GM06990 (cell line): ENCODE measurements around the gene COL5A2.

Source experiments
- DNase-seq: peaks from one replicate; pipeline ENCODE4 v3.0.0-alpha.2; 2011; ENCODE audit not compliant: insufficient read length; ENCODE audit errors: extremely low read depth
- H3K27me3 ChIP-seq: replicated peaks from 2 replicates; pipeline ENCODE4 v1.6.0; 2011; ENCODE audit warnings: low read length; ENCODE audit not compliant: control insufficient read depth, insufficient read depth
- H3K36me3 ChIP-seq: 2 replicates; pipeline ENCODE4 v1.5.1; 2011; ENCODE audit warnings: low read length; ENCODE audit not compliant: control insufficient read depth, insufficient read depth
- H3K4me3 ChIP-seq: replicated peaks from 2 replicates; pipeline ENCODE4 v1.5.1; 2011; ENCODE audit warnings: low read depth, mild to moderate bottlenecking, control low read depth, low read length
- TF ChIP-seq, protein P1 (sequence below): IDR thresholded peaks from 2 replicates; pipeline ENCODE4 v1.5.1; 2011; ENCODE audit warnings: low read length, control low read depth, mild to moderate bottlenecking, inconsistent platforms; ENCODE audit not compliant: insufficient read depth, poor library complexity, severe bottlenecking

COL5A2 gene

GRCh38 chr2:189147361-189147760 is 32.2 kb downstream of the COL5A2 start:
- TF ChIP-seq, protein P1, sequence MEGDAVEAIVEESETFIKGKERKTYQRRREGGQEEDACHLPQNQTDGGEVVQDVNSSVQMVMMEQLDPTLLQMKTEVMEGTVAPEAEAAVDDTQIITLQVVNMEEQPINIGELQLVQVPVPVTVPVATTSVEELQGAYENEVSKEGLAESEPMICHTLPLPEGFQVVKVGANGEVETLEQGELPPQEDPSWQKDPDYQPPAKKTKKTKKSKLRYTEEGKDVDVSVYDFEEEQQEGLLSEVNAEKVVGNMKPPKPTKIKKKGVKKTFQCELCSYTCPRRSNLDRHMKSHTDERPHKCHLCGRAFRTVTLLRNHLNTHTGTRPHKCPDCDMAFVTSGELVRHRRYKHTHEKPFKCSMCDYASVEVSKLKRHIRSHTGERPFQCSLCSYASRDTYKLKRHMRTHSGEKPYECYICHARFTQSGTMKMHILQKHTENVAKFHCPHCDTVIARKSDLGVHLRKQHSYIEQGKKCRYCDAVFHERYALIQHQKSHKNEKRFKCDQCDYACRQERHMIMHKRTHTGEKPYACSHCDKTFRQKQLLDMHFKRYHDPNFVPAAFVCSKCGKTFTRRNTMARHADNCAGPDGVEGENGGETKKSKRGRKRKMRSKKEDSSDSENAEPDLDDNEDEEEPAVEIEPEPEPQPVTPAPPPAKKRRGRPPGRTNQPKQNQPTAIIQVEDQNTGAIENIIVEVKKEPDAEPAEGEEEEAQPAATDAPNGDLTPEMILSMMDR = no peak
- no peak for DNase-seq
- Histone ChIP-seq H3K36me3 (no peaks in the 10 kb centered on the region), H3K4me3 (no peak overlapping the region), H3K27me3 (no peaks in the 10 kb centered on the region)

DNA sequence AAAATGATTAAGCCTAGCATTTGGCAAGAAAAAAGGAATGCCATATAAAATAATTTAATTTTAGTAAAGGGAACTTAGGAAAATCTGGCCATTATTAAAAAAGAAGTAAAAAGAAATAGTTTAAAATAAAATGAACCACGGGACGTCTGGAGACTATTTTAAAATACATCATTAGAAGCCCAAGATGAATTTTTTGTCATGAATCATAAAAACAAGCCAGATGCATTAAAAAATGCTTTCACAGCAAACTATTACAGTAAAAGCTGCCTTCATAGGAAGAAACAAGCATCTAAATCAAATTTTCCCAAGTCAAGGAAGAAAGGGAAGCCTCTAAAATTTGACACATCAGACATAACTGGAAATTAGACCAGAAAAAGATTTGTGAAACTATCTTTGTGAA is 33.0 kb downstream of the COL5A2 start:
- Histone ChIP-seq H3K27me3 (no peaks in the 10 kb centered on the region), H3K4me3 (no peak overlapping the region), H3K36me3 (no peaks in the 10 kb centered on the region)
- TF ChIP-seq, protein P1 = no peak
- no peak for DNase-seq

- H3K27me3 ChIP-seq = no peaks in the 10 kb centered on the region
- no peaks in the 10 kb centered on the region for H3K36me3 ChIP-seq
- H3K4me3 ChIP-seq = no peak overlapping the region
- TF ChIP-seq, protein P1 = no peak
- no peak for DNase-seq
Measured at GRCh38 chr2:189144700-189145211, 34.8 kb downstream of the COL5A2 start.

DNA sequence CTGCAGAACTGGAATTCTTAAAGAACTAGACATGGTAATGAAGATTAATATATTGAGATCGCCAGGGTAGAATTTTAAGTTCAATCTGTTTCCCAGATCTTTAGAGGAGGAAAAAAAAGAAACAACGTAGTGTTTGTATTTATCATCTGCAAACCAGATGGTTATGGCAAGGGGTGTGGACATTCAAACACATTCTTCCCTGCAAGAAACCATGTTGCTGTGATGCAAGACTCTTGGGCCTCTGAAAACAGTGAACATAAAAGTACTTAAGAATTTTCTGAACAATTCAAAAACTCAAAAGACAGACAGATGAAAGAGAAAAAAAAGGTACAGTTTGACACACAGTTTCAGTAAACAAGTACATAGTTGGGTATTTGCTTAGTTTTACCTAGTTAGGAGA is 35.6 kb downstream of the COL5A2 start:
- no peak for DNase-seq
- Histone ChIP-seq H3K27me3 (no peaks in the 10 kb centered on the region), H3K36me3 (no peaks in the 10 kb centered on the region), H3K4me3 (no peak overlapping the region)
- TF ChIP-seq, protein P1 = no peak

DNA sequence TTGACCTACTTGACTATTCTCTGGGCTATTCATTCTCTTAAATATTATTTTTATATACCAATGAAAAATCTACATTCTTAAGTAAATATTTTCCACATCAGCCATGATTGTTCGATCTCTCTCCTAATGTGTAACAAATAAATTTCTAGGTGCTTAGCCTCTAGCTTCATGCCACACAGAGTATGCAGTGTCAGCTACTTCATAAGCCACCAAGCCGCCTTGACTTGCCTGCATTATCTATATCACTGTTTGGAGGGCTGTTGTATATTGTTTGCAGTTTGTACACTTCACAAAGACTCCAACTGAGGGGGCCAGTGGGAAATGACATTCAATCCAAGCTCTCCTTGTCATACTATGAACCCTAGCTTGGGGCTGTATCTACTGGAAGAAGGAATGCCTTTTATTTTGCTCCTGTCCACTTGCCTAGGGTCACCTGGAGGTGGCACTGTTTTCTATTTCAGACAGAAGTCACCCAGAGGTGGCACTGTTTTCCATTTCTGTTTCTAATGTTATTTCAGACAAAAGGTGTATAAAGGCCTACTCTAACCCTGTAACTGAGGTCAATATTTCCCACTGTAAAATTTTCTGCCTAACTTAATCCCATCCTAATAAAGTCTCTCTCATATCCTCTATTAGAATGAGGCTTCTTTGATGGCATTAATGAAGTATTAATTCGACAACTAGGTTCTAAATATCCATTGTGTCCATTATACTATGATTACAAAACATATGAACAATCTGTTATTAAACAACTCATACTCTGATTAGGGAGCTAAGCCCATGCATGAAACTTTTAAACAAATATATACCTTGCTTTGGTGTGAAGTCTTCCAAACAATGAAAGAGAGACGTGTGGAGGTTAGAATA is 36.4 kb downstream of the COL5A2 start:
- peak; percentile 4 for DNase-seq
- H3K36me3 ChIP-seq = no peaks in the 10 kb centered on the region
- no peak overlapping the region for H3K4me3 ChIP-seq
- TF ChIP-seq, protein P1 = peak; percentile 94
- no peaks in the 10 kb centered on the region for H3K27me3 ChIP-seq
